HCT116 (cell line): ENCODE measurements around the gene OR6B3. TPM values are rescaled to one million over a fixed set of nuclear protein-coding genes. Genes with fewer than 3 reads are reported as not detected.

Source experiments
- ATAC-seq: fragments of 200-7000 bp; cut with Tn5 transposase; 2 replicates; pipeline ENCODE4 v1.9.1; 2020; ENCODE audit warnings: mild to moderate bottlenecking, moderate library complexity
- BruUV-seq: library from RNA; stranded (reverse); fragments of 400-500 nt; replicated peaks from 2 replicates; lab custom pipeline; 2021; lab: Mats Ljungman, UMichigan
- CTCF ChIA-PET: fragments of 300-600 bp; sonication (Branson Sonifier 250); formaldehyde crosslinking; loops from one replicate; lab custom pipeline; 2021; ENCODE audit warnings: antibody characterized with exemption; lab: Charles Lee
- POLR2A ChIA-PET: fragments of 300-600, 350-600 bp; sonication (Branson Sonifier 250); formaldehyde crosslinking; loops from one replicate; lab custom pipeline; 2021; ENCODE audit warnings: antibody characterized with exemption; lab: Charles Lee
- RAD21 ChIA-PET, 2 experiments: fragments of 300-600 bp; sonication (Branson Sonifier 250); formaldehyde crosslinking; loops; one replicate each; lab custom pipeline; 2023; ENCODE audit warnings: low total read pairs in 2 of 2; ENCODE audit not compliant: uncharacterized antibody in 2 of 2, unreplicated experiment in 2 of 2, low non-redundant PET in 1 of 2; lab: Charles Lee
- DNase-seq: peaks from one replicate; pipeline ENCODE4 v3.0.0-alpha.2; 2010; ENCODE audit warnings: low read depth, low spot score
- H2AFZ ChIP-seq: fragments of 200-600 bp; shearing (Covaris generic), sonication (generic); 2 replicates; pipeline ENCODE4 v1.6.1; 2017; ENCODE audit warnings: low read depth, mixed run types, mixed read lengths, antibody characterized with exemption, low read length; ENCODE audit not compliant: poor library complexity, severe bottlenecking
- H3K27ac ChIP-seq: 2 replicates; pipeline ENCODE4 v1.5.1; 2012; ENCODE audit warnings: low read depth, low read length
- H3K27me3 ChIP-seq: fragments of 200-600 bp; sonication (generic); 2 replicates; pipeline ENCODE4 v1.6.1; 2016; ENCODE audit warnings: mixed run types, low read length, mixed read lengths; ENCODE audit not compliant: insufficient read depth
- H3K36me3 ChIP-seq, 2 experiments: fragments of 200-500 bp in 1 of 2; fragments of 200-600 bp in 1 of 2; sonication (Bioruptor generic) in 1 of 2; sonication (generic) in 1 of 2; 2 replicates each; pipeline versions ENCODE4 v1.5.1 to v1.6.1; 2014 to 2016; ENCODE audit warnings: low read length in 2 of 2, inconsistent platforms in 1 of 2, mixed read lengths in 1 of 2, mixed run types in 1 of 2; ENCODE audit not compliant: insufficient read depth in 2 of 2, control insufficient read depth in 1 of 2
- H3K4me1 ChIP-seq, 2 experiments: fragments of 200-600 bp in 1 of 2; sonication (generic) in 1 of 2; 2 replicates each; pipeline versions ENCODE4 v1.5.1 to v1.6.1; 2012 to 2017; ENCODE audit warnings: low read length in 2 of 2, inconsistent platforms in 1 of 2, mild to moderate bottlenecking in 1 of 2, mixed read lengths in 1 of 2, mixed run types in 1 of 2, moderate library complexity in 1 of 2; ENCODE audit not compliant: insufficient read depth in 2 of 2, control insufficient read depth in 1 of 2
- H3K4me2 ChIP-seq: fragments of 200-600 bp; sonication (generic); 2 replicates; pipeline ENCODE4 v1.6.1; 2017; ENCODE audit warnings: mixed run types, low read length, mixed read lengths
- H3K4me3 ChIP-seq, 2 experiments: fragments of 200-600 bp in 1 of 2; sonication (generic) in 1 of 2; replicated peaks in 1 of 2; 2 replicates each; pipeline ENCODE4 v1.5.1; 2011 to 2016; ENCODE audit warnings: low read length in 2 of 2, control low read depth in 1 of 2, low read depth in 1 of 2, mild to moderate bottlenecking in 1 of 2, mixed read lengths in 1 of 2, mixed run types in 1 of 2
- H3K79me2 ChIP-seq: fragments of 200-600 bp; sonication (generic); 2 replicates; pipeline ENCODE4 v1.6.1; 2017; ENCODE audit warnings: mild to moderate bottlenecking, mixed run types, low read length, moderate library complexity, mixed read lengths; ENCODE audit not compliant: insufficient read depth
- H3K9ac ChIP-seq: fragments of 200-600 bp; sonication (generic); 2 replicates; pipeline ENCODE4 v1.6.1; 2016; ENCODE audit warnings: low read length, mixed read lengths
- H3K9me2 ChIP-seq: fragments of 200-600 bp; sonication (generic), shearing (Covaris generic); 2 replicates; pipeline ENCODE4 v1.6.1; 2017; ENCODE audit warnings: mixed run types, mild to moderate bottlenecking, moderate library complexity; ENCODE audit not compliant: insufficient read depth
- H3K9me3 ChIP-seq, 2 experiments: fragments of 200-500 bp in 1 of 2; fragments of 200-600 bp in 1 of 2; sonication (Bioruptor generic) in 1 of 2; sonication (generic) in 1 of 2; 2 replicates each; pipeline ENCODE4 v1.6.1; 2014 to 2017; ENCODE audit warnings: low read length in 2 of 2, mixed read lengths in 2 of 2, inconsistent platforms in 1 of 2, low read depth in 1 of 2, mild to moderate bottlenecking in 1 of 2, mixed run types in 1 of 2, moderate library complexity in 1 of 2; ENCODE audit not compliant: control insufficient read depth in 1 of 2, insufficient read depth in 1 of 2
- H4K20me1 ChIP-seq: fragments of 200-600 bp; sonication (generic), shearing (Covaris generic); 2 replicates; pipeline ENCODE4 v1.6.1; 2017; ENCODE audit warnings: mixed run types, mild to moderate bottlenecking, moderate library complexity; ENCODE audit not compliant: insufficient read depth
- CBX3 ChIP-seq: IDR thresholded peaks from 2 replicates; pipeline ENCODE4 v1.6.1; 2012; ENCODE audit warnings: low read depth
- CEBPB ChIP-seq: IDR thresholded peaks from 2 replicates; pipeline ENCODE4 v1.6.1; 2012; ENCODE audit warnings: low read depth
- CTCF ChIP-seq, 3 experiments: fragments of 200-600 bp in 1 of 3; sonication (generic) in 1 of 3; IDR thresholded peaks in 2 of 3; conservative IDR thresholded peaks in 1 of 3; 2 replicates each; pipeline ENCODE4 v1.5.1; 2012 to 2017; ENCODE audit warnings: low read depth in 2 of 3, low read length in 2 of 3, antibody characterized with exemption in 1 of 3, borderline replicate concordance in 1 of 3, control low read depth in 1 of 3, mild to moderate bottlenecking in 1 of 3, mixed read lengths in 1 of 3, mixed run types in 1 of 3, moderate library complexity in 1 of 3; ENCODE audit not compliant: insufficient read depth in 1 of 3
- EGR1 ChIP-seq: IDR thresholded peaks from 2 replicates; pipeline ENCODE4 v1.6.1; 2012; ENCODE audit warnings: low read depth
- ELF1 ChIP-seq: IDR thresholded peaks from 2 replicates; pipeline ENCODE4 v1.6.1; 2012; ENCODE audit warnings: low read depth, borderline replicate concordance
- EZH2 ChIP-seq: fragments of 200-600 bp; sonication (generic); IDR thresholded peaks from 2 replicates; pipeline ENCODE4 v1.6.1; 2017; ENCODE audit warnings: antibody characterized with exemption, mixed run types
- EZH2phosphoT487 ChIP-seq: fragments of 200-600 bp; IDR thresholded peaks from 2 replicates; pipeline ENCODE4 v1.6.1; 2018; ENCODE audit warnings: antibody characterized with exemption, borderline replicate concordance
- FOSL1 ChIP-seq: IDR thresholded peaks from 2 replicates; pipeline ENCODE4 v1.6.1; 2012; ENCODE audit warnings: low read depth
- JUND ChIP-seq: IDR thresholded peaks from 2 replicates; pipeline ENCODE4 v1.6.1; 2012
- MAX ChIP-seq: IDR thresholded peaks from 2 replicates; pipeline ENCODE4 v1.6.1; 2012
- POLR2A ChIP-seq: IDR thresholded peaks from 2 replicates; pipeline ENCODE4 v1.7.0; 2011; ENCODE audit warnings: borderline replicate concordance; ENCODE audit not compliant: insufficient read depth, insufficient read length; ENCODE audit errors: extremely low read depth
- RAD21 ChIP-seq: IDR thresholded peaks from 2 replicates; pipeline ENCODE4 v1.6.1; 2012; ENCODE audit warnings: low read depth, mild to moderate bottlenecking
- REST ChIP-seq: IDR thresholded peaks from 2 replicates; pipeline ENCODE4 v1.6.1; 2012; ENCODE audit warnings: low read depth
- SRF ChIP-seq: IDR thresholded peaks from 2 replicates; pipeline ENCODE4 v1.6.1; 2012; ENCODE audit warnings: low read depth
- TCF7L2 ChIP-seq: IDR thresholded peaks from 2 replicates; pipeline ENCODE4 v1.7.0; 2011; ENCODE audit warnings: borderline replicate concordance, inconsistent platforms; ENCODE audit not compliant: insufficient read depth, insufficient read length; ENCODE audit errors: extremely low read depth
- YY1 ChIP-seq: IDR thresholded peaks from 2 replicates; pipeline ENCODE4 v1.6.1; 2011; ENCODE audit warnings: low read length, low read depth, moderate library complexity, mild to moderate bottlenecking; ENCODE audit not compliant: insufficient replicate concordance; ENCODE audit errors: extremely low read depth
- ZBTB33 ChIP-seq: IDR thresholded peaks from 2 replicates; pipeline ENCODE4 v1.6.1; 2011; ENCODE audit warnings: mild to moderate bottlenecking, low read length, moderate library complexity; ENCODE audit not compliant: insufficient replicate concordance; ENCODE audit errors: extremely low read depth
- ZNF274 ChIP-seq: fragments of 200-500 bp; sonication (Bioruptor generic); IDR thresholded peaks from 2 replicates; pipeline ENCODE4 v1.6.1; 2014; ENCODE audit warnings: mild to moderate bottlenecking, low read depth, low read length, inconsistent platforms
- intact Hi-C: fragments of 100-400 bp; cut with micrococcal nuclease; formaldehyde crosslinking; loops from 2 replicates; pipeline ENCODE4 v1.10.0; 2022
- total RNA-seq: library from RNA; stranded (reverse); gene quantifications from one replicate; pipeline ENCODE4 v1.2.1, GENCODE V29; 2021; ENCODE audit not compliant: unreplicated experiment

The OR6B3 gene
- total RNA-seq, 1 experiment from 2014 or later: not detected

GRCh38 chr2:240052524-240052923, 797 bp downstream of the OR6B3 start:
- Histone ChIP-seq H3K79me2 (no peaks in the 10 kb centered on the region), H3K4me2 (no peak overlapping the region), H3K27me3 (peaks cover 82% of the 10 kb centered on the region), H4K20me1 (no peaks in the 10 kb centered on the region), H3K9me2 (no peaks in the 10 kb centered on the region), H3K36me3 (no peaks in the 10 kb centered on the region), H3K4me1 (no peaks in the 10 kb centered on the region), H3K4me3 (no peak overlapping the region)
- TF ChIP-seq ZBTB33 (no peak), RAD21 (no peak), SRF (no peak), MAX (no peak), REST (no peak), ELF1 (no peak), CTCF (IDR thresholded peaks at IDR 0.05 in 2 of 3, conservative IDR thresholded peaks at IDR 0.05 in 1 of 3; ENCODE audit: borderline replicate concordance in 1 of 3, insufficient read depth in 1 of 3, low read depth in 2 of 3, low read length in 2 of 3) (no peak), EGR1 (no peak), CEBPB (no peak), JUND (no peak), ZNF274 (no peak), YY1 (no peak), TCF7L2 (no peak), EZH2phosphoT487 (no peak), EZH2 (no peak), CBX3 (no peak), POLR2A (no peak), FOSL1 (no peak)
- TF ChIP-seq, all 23 proteins: peak for 0
- no peak overlapping the region for H3K9ac ChIP-seq
- ATAC-seq: no peak
- BruUV-seq: no TSS peak
- no peak overlapping the region for H3K27ac ChIP-seq
- H2AFZ ChIP-seq: no peak overlapping the region
- intact Hi-C loops: no loop called here
- ChIA-PET CTCF (interaction anchor here (1.7 kb wide), 1 partner anchor 8 kb away, joined by 10 read pairs; no protein-coding TSS in a partner anchor), POLR2A (no interaction called here), RAD21 (no interaction called here)
- H3K9me3 ChIP-seq: no peaks in the 10 kb centered on the region
- no peak for DNase-seq
